Loucy (cell line): Measurements from ENCODE around the gene CRABP2.

Experiments
- H2AFZ ChIP-seq: fragments of 200-600 bp; sonication (generic); 2 replicates; pipeline ENCODE4 v1.6.0; 2016; ENCODE audit warnings: antibody characterized with exemption, mild to moderate bottlenecking, low read length, moderate library complexity
- H3F3A ChIP-seq: fragments of 200-600 bp; 2 replicates; pipeline ENCODE4 v1.6.0; 2016; ENCODE audit warnings: antibody characterized with exemption, low read depth, mild to moderate bottlenecking
- H3K27me3 ChIP-seq: fragments of 200-600 bp; sonication (generic); 2 replicates; pipeline ENCODE4 v1.6.1; 2014; ENCODE audit warnings: low read length, mild to moderate bottlenecking; ENCODE audit not compliant: insufficient read depth, poor library complexity, severe bottlenecking
- H3K36me3 ChIP-seq: fragments of 200-600 bp; sonication (generic); 2 replicates; pipeline ENCODE4 v1.6.1; 2016; ENCODE audit warnings: low read length; ENCODE audit not compliant: insufficient read depth
- H3K4me1 ChIP-seq: fragments of 200-600 bp; sonication (generic); 2 replicates; pipeline ENCODE4 v1.5.1; 2014; ENCODE audit warnings: low read length, mild to moderate bottlenecking; ENCODE audit not compliant: insufficient read depth, poor library complexity, severe bottlenecking
- H3K4me2 ChIP-seq: fragments of 200-600 bp; sonication (generic); 2 replicates; pipeline ENCODE4 v1.6.0; 2014; ENCODE audit warnings: antibody characterized with exemption, low read length, low read depth, mild to moderate bottlenecking; ENCODE audit not compliant: poor library complexity, severe bottlenecking
- H3K4me3 ChIP-seq: fragments of 200-600 bp; sonication (generic); 2 replicates; pipeline ENCODE4 v1.5.1; 2014; ENCODE audit warnings: low read length, mild to moderate bottlenecking, mixed read lengths; ENCODE audit not compliant: poor library complexity, severe bottlenecking
- H3K79me2 ChIP-seq: fragments of 200-600 bp; sonication (generic); 2 replicates; pipeline ENCODE4 v1.6.1; 2014; ENCODE audit warnings: low read length; ENCODE audit not compliant: insufficient read depth
- H3K9ac ChIP-seq: fragments of 200-600 bp; sonication (generic); 2 replicates; pipeline ENCODE4 v1.6.0; 2014; ENCODE audit warnings: mild to moderate bottlenecking, low read depth, low read length, moderate library complexity; ENCODE audit not compliant: poor library complexity, severe bottlenecking
- H3K9me2 ChIP-seq: fragments of 200-600 bp; sonication (generic); replicated peaks from 2 replicates; pipeline ENCODE4 v1.6.1; 2016; ENCODE audit warnings: low read depth, low read length, mixed read lengths
- H3K9me3 ChIP-seq: fragments of 200-600 bp; sonication (generic); 2 replicates; pipeline ENCODE4 v1.6.1; 2014; ENCODE audit warnings: mild to moderate bottlenecking, antibody characterized with exemption, low read length, low read depth; ENCODE audit not compliant: insufficient read depth
- H4K20me1 ChIP-seq: fragments of 200-600 bp; sonication (generic); 2 replicates; pipeline ENCODE4 v1.6.0; 2014; ENCODE audit warnings: antibody characterized with exemption, low read length, mild to moderate bottlenecking; ENCODE audit not compliant: insufficient read depth, poor library complexity, severe bottlenecking
- CTCF ChIP-seq: fragments of 200-600 bp; sonication (generic); conservative IDR thresholded peaks from 2 replicates; pipeline ENCODE4 v1.5.1; 2014; ENCODE audit warnings: mild to moderate bottlenecking, antibody characterized with exemption, low read length
- EZH2phosphoT487 ChIP-seq: fragments of 200-600 bp; IDR thresholded peaks from 2 replicates; pipeline ENCODE4 v1.6.1; 2018; ENCODE audit warnings: antibody characterized with exemption, mild to moderate bottlenecking, moderate library complexity, borderline replicate concordance

CRABP2 gene

DNA sequence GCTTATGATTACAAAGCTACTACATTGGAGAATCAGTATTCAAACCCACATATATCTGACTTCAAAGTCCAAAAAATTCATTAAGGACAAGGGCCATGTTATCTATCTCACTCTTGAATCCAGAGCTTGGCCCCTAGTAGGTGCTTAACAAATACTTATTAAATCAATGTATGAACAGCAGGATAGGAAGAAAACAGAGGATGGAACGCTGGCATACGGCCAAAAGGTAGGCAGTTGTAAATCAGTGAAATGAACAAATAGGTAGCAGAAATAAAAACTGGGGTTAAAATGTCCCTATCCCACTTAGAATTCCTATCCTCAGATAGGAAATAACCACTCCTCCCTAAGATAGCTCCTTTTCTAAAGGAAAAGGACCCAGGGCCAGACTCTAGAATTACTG is 33.5 kb upstream of the CRABP2 start:
- Histone ChIP-seq H3K9me2 (no peaks in the 10 kb centered on the region), H3K36me3 (peaks cover 21% of the 10 kb centered on the region; the same call in 1 of the 2 replicates), H3K4me1 (peaks cover 18% of the 10 kb centered on the region), H3K79me2 (peaks cover 30% of the 10 kb centered on the region), H3K9ac (no peak overlapping the region), H3K27me3 (no peaks in the 10 kb centered on the region), H3F3A (peaks cover 19% of the 10 kb centered on the region; the same call in 1 of the 2 replicates), H3K4me2 (no peak overlapping the region), H3K4me3 (no peak overlapping the region), H3K9me3 (no peaks in the 10 kb centered on the region), H2AFZ (no peak overlapping the region), H4K20me1 (peaks cover 3% of the 10 kb centered on the region)
- TF ChIP-seq CTCF (no peak), EZH2phosphoT487 (no peak)

DNA sequence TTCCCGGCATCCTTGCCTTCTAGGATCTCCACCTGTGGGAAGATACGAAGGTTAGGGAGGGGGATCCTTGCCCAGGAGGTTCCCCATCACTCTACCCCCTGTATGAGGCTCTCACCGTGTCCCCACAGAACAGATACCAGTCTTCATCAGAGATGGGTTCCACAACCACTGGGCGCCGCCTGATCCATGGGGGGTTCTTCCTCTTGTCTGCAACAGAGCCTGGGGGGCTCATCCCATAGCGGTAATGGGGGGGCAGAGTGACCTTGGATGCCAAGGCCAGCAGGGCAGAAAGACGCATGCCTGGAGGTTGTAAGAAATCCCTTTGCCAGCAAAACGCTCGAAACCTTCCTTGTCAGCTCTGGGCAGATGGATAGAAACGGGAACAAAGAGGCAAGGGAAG is 33.0 kb upstream of the CRABP2 start:
- peaks cover 25% of the 10 kb centered on the region for H3K79me2 ChIP-seq
- H2AFZ ChIP-seq = no peak overlapping the region
- H3K4me1 ChIP-seq = peaks cover 18% of the 10 kb centered on the region
- H3K4me3 ChIP-seq = no peak overlapping the region
- no peaks in the 10 kb centered on the region for H3K9me3 ChIP-seq
- no peak overlapping the region for H3K9ac ChIP-seq
- no peaks in the 10 kb centered on the region for H3K27me3 ChIP-seq
- TF ChIP-seq CTCF (no peak), EZH2phosphoT487 (no peak)
- peaks cover 19% of the 10 kb centered on the region; the same call in 1 of the 2 replicates for H3F3A ChIP-seq
- H3K4me2 ChIP-seq = no peak overlapping the region
- H3K9me2 ChIP-seq = no peaks in the 10 kb centered on the region
- H4K20me1 ChIP-seq = no peaks in the 10 kb centered on the region
- H3K36me3 ChIP-seq = peaks cover 16% of the 10 kb centered on the region; the same call in 1 of the 2 replicates

DNA sequence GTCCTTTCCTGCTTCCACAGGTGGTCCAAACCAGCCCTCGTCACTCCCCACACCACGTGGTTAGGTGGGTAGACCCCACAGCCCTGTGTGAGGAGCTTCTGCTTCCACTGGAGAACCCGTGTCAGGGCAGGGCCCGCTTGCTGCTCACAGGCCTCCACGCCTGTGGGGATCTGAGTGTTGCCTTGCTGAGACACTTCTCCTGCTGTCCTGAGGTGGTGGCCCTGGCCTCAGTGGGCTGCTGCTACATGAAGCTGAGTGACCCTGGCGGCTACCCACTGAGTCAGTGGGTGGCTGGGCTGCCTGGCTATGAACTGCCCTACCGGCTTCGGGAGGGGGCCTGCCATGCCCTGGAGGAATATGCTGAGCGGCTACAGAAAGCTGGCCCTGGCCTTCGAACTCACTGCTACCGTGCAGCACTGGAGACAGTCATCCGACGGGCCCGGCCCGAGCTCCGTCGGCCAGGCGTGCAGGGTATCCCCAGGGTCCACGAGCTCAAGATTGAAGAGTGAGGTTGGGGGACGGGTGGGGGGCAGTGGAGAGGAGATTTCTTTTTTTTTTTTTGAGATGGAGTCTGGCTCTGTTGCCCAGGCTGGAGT is 28.7 kb upstream of the CRABP2 start:
- no peaks in the 10 kb centered on the region for H3F3A ChIP-seq
- no peaks in the 10 kb centered on the region for H4K20me1 ChIP-seq
- H3K4me2 ChIP-seq = no peak overlapping the region
- peaks cover 8% of the 10 kb centered on the region for H3K4me1 ChIP-seq
- peaks cover 10% of the 10 kb centered on the region for H3K79me2 ChIP-seq
- no peaks in the 10 kb centered on the region for H3K27me3 ChIP-seq
- H3K4me3 ChIP-seq = no peak overlapping the region
- TF ChIP-seq EZH2phosphoT487 (no peak), CTCF (no peak)
- no peaks in the 10 kb centered on the region; the same call in 1 of the 2 replicates for H3K36me3 ChIP-seq
- H3K9ac ChIP-seq = no peak overlapping the region
- H2AFZ ChIP-seq = no peak overlapping the region
- H3K9me2 ChIP-seq = no peaks in the 10 kb centered on the region
- H3K9me3 ChIP-seq = no peaks in the 10 kb centered on the region
